Choroid plexus epithelial cell (primary cell): ENCODE data around the gene OLFML2A.

Experiments
- DNase-seq: peaks from one replicate; pipeline ENCODE4 v3.0.0-alpha.2; 2010; ENCODE audit warnings: low read depth
- H3K4me3 ChIP-seq: 2 replicates; pipeline ENCODE4 v1.5.1; 2011; ENCODE audit warnings: low read depth, mild to moderate bottlenecking, control low read depth, low read length, moderate library complexity
- CTCF ChIP-seq: conservative IDR thresholded peaks from 2 replicates; pipeline ENCODE4 v1.5.1; 2011; ENCODE audit warnings: low read depth, mild to moderate bottlenecking, control low read depth, inconsistent platforms, low read length, moderate library complexity

OLFML2A gene

GRCh38 chr9:124849801-124850200 is 72.9 kb downstream of the OLFML2A start:
- no peak for TF ChIP-seq CTCF
- peak; percentile 87 for DNase-seq
- no peak overlapping the region for H3K4me3 ChIP-seq

GRCh38 chr9:124852121-124852828 is 75.3 kb downstream of the OLFML2A start:
- no peak for TF ChIP-seq CTCF
- no peak for DNase-seq
- H3K4me3 ChIP-seq, result no peak overlapping the region

GRCh38 chr9:124852829-124853531 is 76.0 kb downstream of the OLFML2A start, which contains the start of gene WDR38:
WDR38 (plus strand) TSS chr9:124853460; CDS start chr9:124853532, 72 bp downstream.
- peak; percentile 83 for DNase-seq
- H3K4me3 ChIP-seq, result peak within 1 kb of the TSS; percentile 63
- peak; percentile 77 for TF ChIP-seq CTCF

- DNase-seq, result no peak
- H3K4me3 ChIP-seq, result peak overlapping the region; percentile 63
- no peak for TF ChIP-seq CTCF
Observed at GRCh38 chr9:124853605-124854143, 76.7 kb downstream of the OLFML2A start.

GRCh38 chr9:124854161-124854560 is 77.2 kb downstream of the OLFML2A start:
- H3K4me3 ChIP-seq, result no peak overlapping the region
- no peak for DNase-seq
- no peak for TF ChIP-seq CTCF

GRCh38 chr9:124854822-124855221 is 77.9 kb downstream of the OLFML2A start:
- no peak for DNase-seq
- no peak for TF ChIP-seq CTCF
- H3K4me3 ChIP-seq, result no peak overlapping the region

- no peak overlapping the region for H3K4me3 ChIP-seq
- TF ChIP-seq CTCF, result no peak
- DNase-seq, result no peak
Observed at GRCh38 chr9:124855566-124855943, 78.6 kb downstream of the OLFML2A start.
